IMR-90 (cell line): ENCODE measurements around the gene TMEM25. TPM values are rescaled to one million over a fixed set of nuclear protein-coding genes. Genes with fewer than 3 reads are reported as not detected.

ENCODE experiments used
- ATAC-seq: fragments of 200-7000 bp; cut with Tn5 transposase; 2 replicates; pipeline ENCODE4 v1.9.1; 2020; ENCODE audit warnings: low read depth, mild to moderate bottlenecking, moderate library complexity
- BruUV-seq: library from RNA; stranded (reverse); fragments of 400-500 nt; replicated peaks from 2 replicates; lab custom pipeline; 2021; lab: Mats Ljungman, UMichigan
- CTCF ChIA-PET: fragments of 300-600 bp; formaldehyde crosslinking; extraction: SDS; loops from one replicate; lab custom pipeline; 2021; ENCODE audit warnings: antibody characterized with exemption; lab: Yijun Ruan, JAX
- POLR2A ChIA-PET: fragments of 300-600 bp; sonication (Branson Sonifier 250); formaldehyde crosslinking; loops from one replicate; lab custom pipeline; 2022; ENCODE audit warnings: antibody characterized with exemption; ENCODE audit not compliant: unreplicated experiment; lab: Charles Lee
- DNase-seq: peaks from one replicate; pipeline ENCODE4 v3.0.0; 2013
- H2AFZ ChIP-seq: replicated peaks from 2 replicates; pipeline ENCODE3; 2013; ENCODE audit warnings: low read length, mild to moderate bottlenecking; ENCODE audit not compliant: poor library complexity
- H2AK5ac ChIP-seq: 2 replicates; pipeline ENCODE4 v1.6.1; 2013; ENCODE audit warnings: low read depth, low read length, inconsistent platforms
- H2AK9ac ChIP-seq: replicated peaks from 2 replicates; pipeline ENCODE3; 2013; ENCODE audit warnings: mild to moderate bottlenecking, low read depth, low read length, moderate library complexity; ENCODE audit not compliant: poor library complexity
- H2BK120ac ChIP-seq: 2 replicates; pipeline ENCODE4 v1.6.1; 2013; ENCODE audit warnings: low read depth, low read length, inconsistent platforms
- H2BK15ac ChIP-seq: 3 replicates; pipeline ENCODE4 v1.6.1; 2013; ENCODE audit warnings: low read depth, low read length, inconsistent platforms
- H2BK20ac ChIP-seq: 2 replicates; pipeline ENCODE4 v1.6.1; 2013; ENCODE audit warnings: low read depth, mild to moderate bottlenecking, inconsistent platforms, low read length, moderate library complexity
- H2BK5ac ChIP-seq: 2 replicates; pipeline ENCODE4 v1.6.1; 2013; ENCODE audit warnings: mild to moderate bottlenecking, low read depth, low read length, inconsistent platforms; ENCODE audit not compliant: poor library complexity, severe bottlenecking
- H3K14ac ChIP-seq: replicated peaks from 2 replicates; pipeline ENCODE4 v1.6.1; 2013; ENCODE audit warnings: low read depth, low read length, inconsistent platforms
- H3K18ac ChIP-seq: 2 replicates; pipeline ENCODE4 v1.6.1; 2013; ENCODE audit warnings: low read depth, low read length, control low read depth
- H3K23ac ChIP-seq: 2 replicates; pipeline ENCODE4 v1.6.1; 2013; ENCODE audit warnings: low read depth, low read length, inconsistent platforms
- H3K27ac ChIP-seq: 2 replicates; pipeline ENCODE4 v1.5.1; 2013; ENCODE audit warnings: mild to moderate bottlenecking, control low read depth, low read length; ENCODE audit not compliant: insufficient read depth
- H3K27me3 ChIP-seq: 2 replicates; pipeline ENCODE4 v1.6.1; 2013; ENCODE audit warnings: low read length; ENCODE audit not compliant: control insufficient read depth, insufficient read depth
- H3K36me3 ChIP-seq: 2 replicates; pipeline ENCODE4 v1.6.1; 2013; ENCODE audit warnings: low read length, mixed read lengths; ENCODE audit not compliant: control insufficient read depth, insufficient read depth
- H3K4ac ChIP-seq: 2 replicates; pipeline ENCODE4 v1.6.1; 2013; ENCODE audit warnings: low read depth, low read length, inconsistent platforms
- H3K4me1 ChIP-seq: 2 replicates; pipeline ENCODE4 v1.6.1; 2013; ENCODE audit warnings: low read length, mixed read lengths; ENCODE audit not compliant: control insufficient read depth, insufficient read depth
- H3K4me2 ChIP-seq: 2 replicates; pipeline ENCODE4 v1.6.1; 2013; ENCODE audit warnings: low read depth, mild to moderate bottlenecking, control low read depth, low read length, moderate library complexity
- H3K4me3 ChIP-seq: 2 replicates; pipeline ENCODE4 v1.5.1; 2013; ENCODE audit warnings: low read depth, mild to moderate bottlenecking, control low read depth, low read length, moderate library complexity; ENCODE audit not compliant: insufficient read depth
- H3K56ac ChIP-seq: 2 replicates; pipeline ENCODE4 v1.6.1; 2013; ENCODE audit warnings: low read length, inconsistent platforms; ENCODE audit not compliant: insufficient read depth; ENCODE audit errors: extremely low read depth
- H3K79me1 ChIP-seq, 2 experiments: 2 replicates each; pipeline ENCODE4 v1.6.1; 2013; ENCODE audit warnings: low read length in 2 of 2, inconsistent platforms in 1 of 2, low read depth in 1 of 2
- H3K9ac ChIP-seq: 2 replicates; pipeline ENCODE4 v1.6.1; 2013; ENCODE audit warnings: low read depth, low read length, control low read depth
- H3K9me1 ChIP-seq: 2 replicates; pipeline ENCODE4 v1.6.1; 2013; ENCODE audit warnings: low read length, inconsistent platforms; ENCODE audit not compliant: insufficient read depth
- H3K9me3 ChIP-seq: 2 replicates; pipeline ENCODE4 v1.6.1; 2013; ENCODE audit warnings: low read length; ENCODE audit not compliant: control insufficient read depth, insufficient read depth
- H4K20me1 ChIP-seq: 2 replicates; pipeline ENCODE4 v1.6.1; 2013; ENCODE audit warnings: low read length, inconsistent platforms; ENCODE audit not compliant: insufficient read depth
- H4K5ac ChIP-seq: 2 replicates; pipeline ENCODE4 v1.6.1; 2013; ENCODE audit warnings: mild to moderate bottlenecking, low read depth, low read length, control low read depth
- H4K8ac ChIP-seq, 2 experiments: 2 replicates each; pipeline ENCODE4 v1.6.1; 2013; ENCODE audit warnings: low read depth in 2 of 2, low read length in 2 of 2, control low read depth in 1 of 2, inconsistent platforms in 1 of 2
- H4K91ac ChIP-seq: 2 replicates; pipeline ENCODE4 v1.6.1; 2013; ENCODE audit warnings: low read depth, low read length, inconsistent platforms; ENCODE audit not compliant: insufficient read depth
- CEBPB ChIP-seq: IDR thresholded peaks from 2 replicates; pipeline ENCODE4 v1.6.1; 2012; ENCODE audit warnings: low read depth, low read length, improper control_type of control experiment
- FOS ChIP-seq: fragments of 150-350 bp; IDR thresholded peaks from 2 replicates; pipeline ENCODE4 v1.6.1; 2016; ENCODE audit warnings: low read depth, low read length
- RCOR1 ChIP-seq: IDR thresholded peaks from 2 replicates; pipeline ENCODE4 v1.6.1; 2012; ENCODE audit warnings: mild to moderate bottlenecking, low read length, improper control_type of control experiment; ENCODE audit not compliant: insufficient replicate concordance
- SMC3 ChIP-seq: fragments of 150-350 bp; IDR thresholded peaks from 2 replicates; pipeline ENCODE4 v1.6.1; 2016; ENCODE audit warnings: low read depth, mild to moderate bottlenecking, antibody characterized with exemption, low read length, moderate library complexity
- USF2 ChIP-seq: fragments of 150-350 bp; IDR thresholded peaks from 2 replicates; pipeline ENCODE4 v1.6.1; 2017; ENCODE audit warnings: mild to moderate bottlenecking, antibody characterized with exemption, low read length, low read depth
- WGBS, 2 experiments: methylation state at CpG; one replicate each; pipeline versions ENCODE4 v1.1.5 to v1.1.7; 2013; ENCODE audit warnings: missing lambda C conversion rate in 2 of 2; ENCODE audit not compliant: insufficient read length in 1 of 2; ENCODE audit errors: extremely low coverage in 2 of 2; 5-methylcytosine and 5-hydroxymethylcytosine counted together
- dilution Hi-C: fragments of 300-500 bp; cut with HindIII; formaldehyde crosslinking; loops from one replicate; pipeline ENCODE4 v1.14.3; 2018; ENCODE audit warnings: low sequenced_read_pairs; ENCODE audit not compliant: unreplicated experiment
- in situ Hi-C: fragments of 300-500 bp; cut with MboI; formaldehyde crosslinking; loops from 3 replicates; pipeline ENCODE4 v1.14.3; 2019; ENCODE audit warnings: low sequenced_read_pairs, inconsistent platforms, mixed read lengths
- intact Hi-C: fragments of 100-400 bp; cut with micrococcal nuclease; formaldehyde crosslinking; loops from 2 replicates; pipeline ENCODE4 v1.10.0; 2022
- polyA plus RNA-seq, 3 experiments: library from polyadenylated mRNA; depleted of rRNA; stranded (reverse); fragments of >200 nt; gene quantifications; 2 replicates each; pipeline ENCODE4 v1.2.3, GENCODE V29; 2012; ENCODE audit warnings: low replicate concordance in 1 of 3
- total RNA-seq: library from RNA; depleted of rRNA; stranded (reverse); fragments of >200 nt; gene quantifications from 2 replicates; pipeline ENCODE4 v1.2.3, GENCODE V29; 2012

Gene TMEM25
- total and polyA plus RNA-seq, 2 of the 4 experiments (the other 2 are of a cell fraction): 14.0 to 37.1 TPM

DNA sequence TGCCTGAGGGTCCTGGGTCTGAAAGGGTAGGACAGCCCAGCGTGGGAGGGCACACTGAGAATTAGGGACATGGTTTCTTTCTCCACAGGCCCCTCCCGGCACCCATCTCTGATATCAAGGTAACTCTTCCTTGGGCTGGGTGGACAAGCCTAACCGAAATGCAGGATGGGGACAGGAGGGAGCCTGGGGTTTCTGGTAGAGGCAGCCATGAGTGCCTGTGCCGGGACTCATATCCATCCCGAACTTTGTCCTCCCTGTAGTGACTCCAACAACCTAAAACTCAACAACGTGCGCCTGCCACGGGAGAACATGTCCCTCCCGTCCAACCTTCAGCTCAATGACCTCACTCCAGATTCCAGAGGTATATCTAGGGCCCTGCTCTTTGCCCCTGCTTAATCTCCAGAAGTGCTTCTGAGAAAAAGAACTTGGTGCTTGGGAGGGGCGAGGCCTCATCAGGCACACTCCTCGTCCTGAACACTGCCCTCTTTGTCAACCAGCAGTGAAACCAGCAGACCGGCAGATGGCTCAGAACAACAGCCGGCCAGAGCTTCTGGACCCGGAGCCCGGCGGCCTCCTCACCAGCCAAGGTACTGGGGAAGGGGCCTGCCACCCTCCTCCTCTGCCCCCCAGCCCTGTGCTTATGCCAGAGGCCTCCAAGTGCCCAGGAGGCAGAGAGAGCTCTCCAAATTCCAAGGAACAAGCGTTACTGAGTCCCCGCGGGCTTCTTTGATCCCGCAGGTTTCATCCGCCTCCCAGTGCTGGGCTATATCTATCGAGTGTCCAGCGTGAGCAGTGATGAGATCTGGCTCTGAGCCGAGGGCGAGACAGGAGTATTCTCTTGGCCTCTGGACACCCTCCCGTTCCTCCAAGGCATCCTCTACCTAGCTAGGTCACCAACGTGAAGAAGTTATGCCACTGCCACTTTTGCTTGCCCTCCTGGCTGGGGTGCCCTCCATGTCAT, 3.1 kb downstream of the TMEM25 start:
- Histone ChIP-seq H3K14ac (no peak overlapping the region), H2AFZ (no peak overlapping the region), H3K79me1 (peaks cover 0 to 19% of the 10 kb centered on the region in 2 experiments; a peak in 3 of 4 replicates), H4K8ac (no peak overlapping the region), H3K18ac (no peak overlapping the region), H2AK9ac (no peak overlapping the region), H3K9me3 (no peaks in the 10 kb centered on the region), H3K4me2 (no peak overlapping the region), H3K4me3 (no peak overlapping the region), H3K4me1 (peaks cover 2% of the 10 kb centered on the region; the same call in 1 of the 2 replicates), H3K56ac (no peak overlapping the region), H3K23ac (no peak overlapping the region), H3K9me1 (peaks cover 3% of the 10 kb centered on the region; the same call in 1 of the 2 replicates), H2AK5ac (no peak overlapping the region), H3K9ac (no peak overlapping the region), H2BK15ac (no peak overlapping the region), H4K20me1 (no peaks in the 10 kb centered on the region), H4K91ac (no peak overlapping the region), H4K5ac (no peak overlapping the region), H2BK5ac (no peak overlapping the region), H2BK20ac (no peak overlapping the region), H2BK120ac (no peak overlapping the region), H3K27ac (no peak overlapping the region), H3K4ac (no peak overlapping the region), H3K36me3 (peaks cover 3% of the 10 kb centered on the region; the same call in 1 of the 2 replicates), H3K27me3 (no peaks in the 10 kb centered on the region)
- intact Hi-C loops: no loop called here
- 93% methylated on average over 9 of the region's 27 CpGs; no CpG with 5 or more reads in 1 of the 2 experiments for WGBS, 2 experiments
- ChIA-PET POLR2A (no interaction called here), CTCF (interaction anchor here (0.9 kb wide), 1 partner anchor 10 kb away, joined by 3 read pairs; no protein-coding TSS in a partner anchor)
- ATAC-seq (no peak), DNase-seq (no peak)
- dilution Hi-C loops: no loop called here
- no TSS peak for BruUV-seq
- in situ Hi-C loops: no loop called here
- TF ChIP-seq SMC3 (no peak), CEBPB (no peak), RCOR1 (no peak), FOS (no peak), USF2 (no peak)
